Cerebellar nuclear complex (tissue), 1 donor: Measurements from ENCODE around the gene ARL13A.
"Not testable (repeated sequence)": the region's sequence is repeated elsewhere in the genome, so short reads cannot be mapped to it uniquely, and the experiment has no call there.

Source experiments
- DNase-seq, 2 experiments: peaks; one replicate each; lab custom pipeline; 2025; lab: John Stamatoyannopoulos, UW

ARL13A gene

GRCh38 chrX:100969408-100969807 lies at the start of gene ARL13A:
TSS of gene ARL13A (plus strand) at chrX:100969708. CDS start at chrX:100973690, 3,982 bp downstream.
- DNase-seq, result no peak

GRCh38 chrX:100924375-100924774 lies 45.1 kb upstream of the ARL13A start:
- DNase-seq, result no peak

DNA sequence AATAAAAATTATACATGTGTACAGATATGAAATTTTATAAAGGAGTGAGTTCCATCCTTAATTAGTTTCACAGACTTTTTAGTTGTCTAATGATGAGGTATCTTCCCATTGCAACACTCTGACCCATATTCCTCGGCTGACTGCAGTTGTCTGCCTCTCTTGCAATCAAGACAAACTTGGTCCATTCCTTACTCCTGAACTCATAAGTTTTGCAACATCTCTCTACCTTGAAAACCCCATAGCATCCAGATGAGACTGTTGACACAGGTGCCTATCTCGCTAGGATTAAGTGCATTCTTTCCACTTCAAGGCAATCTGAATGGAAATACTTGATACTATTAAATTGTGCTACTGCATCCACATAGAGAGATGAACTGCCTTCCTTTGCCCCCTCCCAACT lies 43.1 kb upstream of the ARL13A start:
- DNase-seq, result no peak

- DNase-seq, result no peak
Measured at GRCh38 chrX:100928660-100929613, 40.6 kb upstream of the ARL13A start, which contains the start of gene XKRX. TSS of gene XKRX (minus strand) at chrX:100928917. CDS start at chrX:100928304, 613 bp downstream.

- no peak for DNase-seq
Measured at GRCh38 chrX:100931218-100931924, 38.1 kb upstream of the ARL13A start.

GRCh38 chrX:100931925-100932285 lies 37.6 kb upstream of the ARL13A start:
- no peak for DNase-seq

DNA sequence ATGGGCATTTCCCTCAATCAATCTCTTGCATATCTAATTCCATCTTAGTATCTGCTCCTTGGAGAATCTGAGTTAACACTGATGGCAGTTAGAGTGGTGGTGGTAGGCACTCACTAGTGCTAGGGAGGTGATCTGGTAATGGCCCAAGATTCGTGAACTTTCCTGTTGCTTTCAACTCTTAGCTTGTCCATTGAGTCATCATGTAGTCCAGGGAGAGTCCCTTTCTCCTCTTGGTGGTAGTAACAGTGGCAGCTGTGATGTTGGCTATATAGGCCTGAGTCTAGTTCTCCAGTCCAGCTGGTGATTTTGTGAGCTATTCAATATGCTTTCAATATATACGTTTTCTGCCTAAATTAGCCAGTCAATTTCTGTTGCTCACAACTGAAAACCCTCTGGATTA lies 33.7 kb upstream of the ARL13A start:
- DNase-seq, result no peak

DNA sequence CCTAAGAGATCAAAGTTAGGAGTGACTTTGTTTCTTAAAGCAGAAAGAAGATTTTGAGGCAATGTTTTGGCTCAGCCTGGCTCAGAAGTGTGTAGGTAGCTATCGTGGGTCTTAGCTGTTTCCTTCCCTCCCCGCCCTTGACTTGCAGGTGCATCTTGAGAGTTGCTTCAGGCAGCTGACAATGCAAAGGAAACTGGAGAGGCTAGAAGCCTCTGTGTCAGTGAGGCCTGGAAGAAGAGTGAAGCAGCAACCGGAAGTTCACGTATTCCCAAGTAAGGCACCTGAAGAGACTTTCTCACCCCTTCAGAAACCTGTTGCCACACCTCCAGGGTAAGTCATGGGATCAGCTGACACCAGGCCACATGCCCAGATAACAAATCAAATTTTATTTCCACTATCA lies 30.2 kb upstream of the ARL13A start:
- no peak for DNase-seq

GRCh38 chrX:100944601-100945000 lies 24.9 kb upstream of the ARL13A start:
- no peak for DNase-seq

DNA sequence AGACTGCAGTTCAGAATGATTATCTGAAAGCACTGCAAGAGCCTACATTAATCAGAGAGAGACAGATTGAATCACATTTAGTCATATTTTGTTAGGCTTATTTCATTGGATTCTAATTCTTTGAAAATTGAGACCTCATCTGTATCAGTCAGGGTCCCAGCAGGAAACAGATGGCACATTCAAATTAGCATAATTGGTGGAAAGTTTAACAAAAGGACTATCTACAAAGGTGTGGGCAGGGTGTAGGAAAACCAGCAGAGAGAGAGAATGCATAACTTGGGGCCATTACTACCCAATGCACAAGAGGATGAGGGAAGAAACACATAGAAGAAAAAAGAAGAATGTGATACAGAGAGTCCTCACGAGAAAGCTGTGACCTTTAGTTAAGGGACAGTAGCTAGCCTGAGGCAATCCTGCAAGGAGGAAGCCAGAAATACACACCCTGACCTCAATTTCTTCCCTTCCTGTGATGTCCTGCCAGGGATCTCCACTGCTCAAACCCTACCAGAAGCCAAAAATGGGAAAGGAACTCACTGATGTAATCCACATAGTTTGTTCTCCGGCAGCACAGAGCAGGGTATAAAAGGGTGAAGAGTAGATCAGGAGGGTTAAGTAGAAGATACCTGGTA lies 23.1 kb upstream of the ARL13A start:
- no peak for DNase-seq

- DNase-seq, result no peak
Measured at GRCh38 chrX:100948557-100948956, 21.0 kb upstream of the ARL13A start.

DNA sequence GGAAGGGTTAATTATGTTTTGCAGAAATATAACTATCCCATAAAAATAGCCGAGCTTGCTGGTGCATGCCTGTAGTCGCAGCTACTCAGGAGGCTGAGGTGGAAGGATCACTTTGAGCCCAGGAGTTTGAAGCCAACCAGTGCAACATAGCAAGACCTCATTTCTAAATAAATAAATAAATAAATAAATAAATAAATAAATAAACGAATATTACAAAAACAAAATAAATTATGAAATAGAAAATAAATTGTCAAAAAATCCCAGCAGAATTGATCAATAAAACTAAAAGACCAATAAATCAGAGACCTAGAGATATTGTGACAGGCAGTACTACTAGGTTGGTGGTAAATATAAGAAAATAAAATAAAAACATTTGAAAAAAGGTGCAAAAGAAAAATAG lies 6.7 kb upstream of the ARL13A start:
- no peak for DNase-seq

DNA sequence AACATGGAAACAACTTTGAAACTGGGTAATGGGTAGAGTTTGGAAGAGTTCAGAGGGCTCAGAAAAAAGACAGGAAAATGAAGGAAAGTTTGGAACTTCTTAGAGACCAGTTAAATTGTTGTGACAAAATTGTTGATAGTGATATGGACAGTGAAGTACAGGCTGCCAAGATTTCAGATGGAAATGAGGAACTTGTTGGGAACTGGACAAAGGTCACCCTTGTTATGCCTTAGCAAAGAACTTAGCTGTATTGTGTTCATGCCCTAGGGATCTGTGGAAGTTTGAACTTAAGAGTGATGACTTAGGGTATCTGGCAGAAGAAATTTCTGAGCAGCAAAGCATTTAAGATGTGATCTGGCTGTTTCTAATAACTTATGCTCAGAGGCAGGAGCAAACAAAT lies 5.1 kb upstream of the ARL13A start:
- no peak for DNase-seq

DNA sequence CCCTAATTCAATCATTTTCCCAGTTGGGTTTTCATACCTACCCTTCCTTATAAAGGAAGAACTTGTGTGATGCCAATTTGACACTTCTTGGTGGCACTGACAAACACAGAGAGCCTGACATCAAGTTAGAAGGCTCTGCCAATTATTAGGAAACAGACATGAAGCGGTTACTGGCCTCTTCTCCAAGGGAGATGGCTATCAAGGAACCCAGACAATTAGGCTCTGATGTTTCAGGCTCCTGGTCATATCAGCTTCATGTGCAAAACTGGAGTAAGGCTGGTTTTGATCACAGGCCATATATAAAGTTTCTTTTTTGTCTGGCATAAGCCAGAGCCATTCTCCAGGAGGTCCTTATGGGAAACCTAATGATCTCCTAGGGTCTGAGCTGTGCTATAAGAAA lies 428 bp downstream of the ARL13A start:
- no peak for DNase-seq

DNA sequence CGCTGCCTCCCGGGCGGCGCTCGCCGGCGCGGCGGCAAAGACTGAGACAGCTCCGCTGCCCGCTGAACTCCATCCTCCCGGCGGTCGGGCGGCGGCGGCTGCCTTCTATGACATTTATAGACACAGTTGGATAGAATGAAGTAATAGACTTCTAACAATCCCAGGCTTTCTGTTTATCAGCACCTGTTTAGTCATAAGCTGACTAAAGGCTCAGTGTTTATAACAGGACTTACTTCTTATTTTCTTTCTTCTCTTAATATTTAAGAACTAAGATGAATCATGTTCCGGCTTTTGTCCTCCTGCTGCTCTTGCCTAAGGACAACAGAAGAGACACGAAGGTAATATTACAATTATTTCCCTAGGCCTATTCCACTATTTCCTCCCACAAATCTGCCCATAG lies 3.9 kb downstream of the ARL13A start:
- no peak for DNase-seq

GRCh38 chrX:100975212-100975611 lies 5.7 kb downstream of the ARL13A start:
- DNase-seq, result no peak

DNA sequence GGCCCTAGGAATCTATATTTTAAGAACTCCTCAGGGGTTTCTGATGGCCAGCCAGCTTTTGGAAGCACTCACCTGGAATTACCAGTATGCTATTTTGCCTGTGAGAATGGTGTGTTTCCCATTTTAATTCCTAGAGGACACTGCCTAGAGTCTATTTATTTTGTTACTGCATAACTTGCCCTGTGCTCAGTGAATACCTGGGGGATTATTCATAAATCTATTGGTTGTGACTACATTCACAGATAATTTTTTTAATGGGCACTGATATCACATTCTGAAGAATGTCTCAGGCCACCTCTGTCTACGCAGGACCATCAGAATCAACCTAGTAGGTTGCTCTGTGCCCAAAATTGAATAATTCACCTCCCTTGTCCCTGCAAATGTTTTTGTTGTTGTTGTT lies 6.7 kb downstream of the ARL13A start:
- no peak for DNase-seq

- no peak for DNase-seq
Measured at GRCh38 chrX:100979881-100980607, 10.5 kb downstream of the ARL13A start.

DNA sequence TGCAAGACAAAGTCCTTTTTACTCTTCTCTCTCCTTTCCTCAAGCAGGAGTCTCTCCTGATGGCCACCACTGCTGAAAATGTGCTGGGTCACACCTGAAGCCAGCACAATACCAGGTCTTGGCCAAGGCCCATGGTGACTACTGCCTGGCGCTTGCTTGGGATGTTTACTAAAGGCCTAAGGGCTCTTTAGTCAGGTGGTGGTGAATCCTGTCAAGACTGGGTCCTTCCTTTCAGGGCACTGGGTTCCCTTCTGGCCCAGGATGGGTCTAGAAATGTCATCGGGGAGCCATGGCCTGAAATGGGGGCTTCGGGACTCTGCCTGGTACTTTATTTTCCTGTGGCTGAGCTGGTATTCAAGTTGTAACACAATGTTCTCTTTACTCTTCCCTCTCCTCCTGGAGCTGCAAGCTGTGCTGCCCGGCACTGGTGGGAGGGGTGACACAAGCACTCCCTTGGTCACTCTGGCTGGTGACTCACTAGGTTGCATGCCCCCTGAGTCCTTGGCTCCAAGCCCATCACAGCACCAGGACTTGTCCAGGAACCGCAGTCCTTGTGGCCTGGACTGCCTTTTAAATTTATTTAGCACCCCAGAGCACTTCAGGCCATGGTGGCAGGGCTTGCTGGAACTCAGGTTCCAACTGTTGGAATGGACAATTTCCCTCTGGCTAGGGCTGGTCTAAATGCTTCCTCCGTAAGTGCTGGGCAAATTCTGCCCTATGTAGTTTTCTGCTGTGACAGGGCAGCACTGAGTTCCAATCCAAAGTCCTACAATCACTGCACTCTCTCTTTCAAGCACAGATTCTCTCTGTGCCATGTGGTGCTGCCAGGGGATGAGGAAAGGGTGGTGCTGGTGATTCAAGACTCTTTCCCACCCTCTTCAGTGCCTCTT lies 11.3 kb downstream of the ARL13A start:
- no peak for DNase-seq

DNA sequence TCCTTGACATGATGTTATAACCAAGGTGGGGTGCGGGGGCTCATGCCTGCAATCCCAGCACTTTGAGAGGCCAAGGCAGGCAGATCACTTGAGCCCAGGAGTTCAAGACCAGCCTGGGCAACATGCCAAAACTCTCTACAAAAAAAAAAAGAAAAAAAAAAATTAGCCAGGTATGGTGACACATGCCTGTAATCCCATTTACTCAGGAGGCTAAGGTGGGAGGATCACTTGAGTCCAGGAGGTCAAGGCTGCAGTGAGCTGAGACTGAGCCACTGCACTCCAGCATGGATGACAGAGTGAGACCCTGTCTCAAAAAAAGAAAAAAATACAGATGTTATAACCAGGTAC lies 12.0 kb downstream of the ARL13A start:
- not testable (repeated sequence) for DNase-seq

DNA sequence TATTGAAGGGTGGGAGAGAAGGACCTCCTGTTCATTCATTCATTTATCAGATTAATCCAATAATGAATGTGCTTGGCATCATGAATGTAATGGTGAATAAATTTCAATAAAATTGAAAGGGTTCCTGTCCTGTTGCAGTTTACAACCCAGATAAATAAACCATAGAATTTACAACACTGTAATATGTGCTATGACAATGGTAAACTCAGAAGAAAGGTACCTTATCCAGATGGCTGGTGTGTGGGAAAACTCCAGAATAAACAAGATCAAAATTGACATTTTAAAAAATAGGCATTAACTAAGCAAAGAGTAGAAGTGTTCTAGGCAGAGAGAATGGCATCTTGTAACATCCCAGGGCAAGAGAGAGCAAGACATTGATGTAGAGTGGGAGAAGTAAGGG lies 15.3 kb downstream of the ARL13A start:
- DNase-seq, result no peak
